HEK293 (cell line): ENCODE data around the gene CDK6.

Experiments
- CTCF ChIA-PET: fragments of 350-600 bp; formaldehyde crosslinking; extraction: SDS; loops from one replicate; lab custom pipeline; 2021; ENCODE audit warnings: antibody characterized with exemption; lab: Yijun Ruan, JAX
- POLR2A ChIA-PET: fragments of 300-600 bp; formaldehyde crosslinking; extraction: SDS; loops from one replicate; lab custom pipeline; 2020; ENCODE audit warnings: antibody characterized with exemption, inconsistent platforms; lab: Yijun Ruan, JAX
- H3K27ac ChIP-seq: fragments of 200-500 bp; sonication (Bioruptor generic); 2 replicates; pipeline ENCODE4 v1.5.1; 2014; ENCODE audit warnings: low read depth, low read length, control low read depth, inconsistent platforms; ENCODE audit errors: extremely low read depth
- H3K36me3 ChIP-seq, 2 experiments: fragments of 200-500 bp in 1 of 2; sonication (Bioruptor generic) in 1 of 2; 1 replicate in 1 of 2; 2 replicates in 1 of 2; pipeline ENCODE4 v1.5.1; 2014 to 2017; ENCODE audit warnings: inconsistent platforms in 2 of 2, low read length in 2 of 2; ENCODE audit not compliant: control insufficient read depth in 2 of 2, insufficient read depth in 1 of 2
- H3K4me1 ChIP-seq: fragments of 200-500 bp; sonication (Bioruptor generic); 2 replicates; pipeline ENCODE4 v1.5.1; 2014; ENCODE audit warnings: mild to moderate bottlenecking, low read length, inconsistent platforms; ENCODE audit not compliant: control insufficient read depth, insufficient read depth
- H3K4me3 ChIP-seq: 2 replicates; pipeline ENCODE4 v1.5.1; 2011; ENCODE audit warnings: low read depth, mild to moderate bottlenecking, control low read depth, low read length, moderate library complexity
- H3K9me3 ChIP-seq: fragments of 200-500 bp; sonication (Bioruptor generic); 2 replicates; pipeline ENCODE4 v1.5.1; 2014; ENCODE audit warnings: low read depth, low read length, inconsistent platforms; ENCODE audit not compliant: control insufficient read depth, insufficient read depth
- ATF2 ChIP-seq: fragments of 450-650 bp; formaldehyde crosslinking; IDR thresholded peaks from 2 replicates; pipeline ENCODE4 v1.5.1; 2016; ENCODE audit warnings: missing biosample characterization, missing genetic modification characterization, low read depth
- KLF7 ChIP-seq: fragments of 450-650 bp; formaldehyde crosslinking; IDR thresholded peaks from 2 replicates; pipeline ENCODE4 v1.5.1; 2016; ENCODE audit warnings: missing biosample characterization, missing genetic modification characterization, borderline replicate concordance
- MYNN ChIP-seq: fragments of 450-650 bp; formaldehyde crosslinking; IDR thresholded peaks from 2 replicates; pipeline ENCODE4 v1.5.1; 2016; ENCODE audit warnings: missing biosample characterization, missing genetic modification characterization, borderline replicate concordance
- PRDM1 ChIP-seq: fragments of 450-650 bp; formaldehyde crosslinking; IDR thresholded peaks from 2 replicates; pipeline ENCODE4; 2016; ENCODE audit warnings: missing biosample characterization, missing genetic modification characterization
- PRDM2 ChIP-seq: fragments of 450-650 bp; formaldehyde crosslinking; IDR thresholded peaks from 2 replicates; pipeline ENCODE4 v1.5.1; 2016; ENCODE audit warnings: missing biosample characterization, missing genetic modification characterization, borderline replicate concordance
- PRDM4 ChIP-seq: fragments of 450-650 bp; formaldehyde crosslinking; IDR thresholded peaks from 2 replicates; pipeline ENCODE4 v1.5.1; 2017; ENCODE audit warnings: missing biosample characterization, missing genetic modification characterization
- WT1 ChIP-seq: fragments of 450-650 bp; formaldehyde crosslinking; IDR thresholded peaks from 2 replicates; pipeline ENCODE4 v1.5.1; 2016; ENCODE audit warnings: missing biosample characterization, missing genetic modification characterization
- ZFHX2 ChIP-seq: fragments of 450-650 bp; formaldehyde crosslinking; conservative IDR thresholded peaks from 2 replicates; pipeline ENCODE4 v1.5.1; 2016; ENCODE audit warnings: missing biosample characterization, missing genetic modification characterization
- ZNF174 ChIP-seq: fragments of 450-650 bp; formaldehyde crosslinking; IDR thresholded peaks from 2 replicates; pipeline ENCODE4 v1.5.0; 2017; ENCODE audit warnings: missing biosample characterization, mild to moderate bottlenecking, missing genetic modification characterization
- ZNF184 ChIP-seq: fragments of 450-650 bp; IDR thresholded peaks from 2 replicates; pipeline ENCODE4 v1.5.1; 2018; ENCODE audit warnings: missing biosample characterization, mild to moderate bottlenecking, missing genetic modification characterization
- ZNF311 ChIP-seq: fragments of 450-650 bp; formaldehyde crosslinking; IDR thresholded peaks from 2 replicates; pipeline ENCODE4 v1.5.1; 2017; ENCODE audit warnings: missing biosample characterization, missing genetic modification characterization, borderline replicate concordance
- ZNF341 ChIP-seq: fragments of 450-650 bp; formaldehyde crosslinking; IDR thresholded peaks from 2 replicates; pipeline ENCODE4; 2016; ENCODE audit warnings: low read depth, missing biosample characterization, missing genetic modification characterization
- ZNF350 ChIP-seq: fragments of 450-650 bp; formaldehyde crosslinking; IDR thresholded peaks from 2 replicates; pipeline ENCODE4 v1.5.0; 2017; ENCODE audit warnings: missing biosample characterization, mild to moderate bottlenecking, missing genetic modification characterization
- ZNF366 ChIP-seq: fragments of 450-650 bp; formaldehyde crosslinking; conservative IDR thresholded peaks from 2 replicates; pipeline ENCODE4 v1.5.1; 2016; ENCODE audit warnings: missing biosample characterization, missing genetic modification characterization
- ZNF548 ChIP-seq: fragments of 450-650 bp; formaldehyde crosslinking; IDR thresholded peaks from 2 replicates; pipeline ENCODE4 v1.5.1; 2016; ENCODE audit warnings: missing biosample characterization, missing genetic modification characterization
- ZNF623 ChIP-seq: fragments of 450-650 bp; formaldehyde crosslinking; IDR thresholded peaks from 2 replicates; pipeline ENCODE4 v1.5.1; 2016; ENCODE audit warnings: missing biosample characterization, missing genetic modification characterization
- ZNF626 ChIP-seq: fragments of 450-650 bp; sonication (Bioruptor Pico); formaldehyde crosslinking; IDR thresholded peaks from 2 replicates; pipeline ENCODE4 v1.5.1; 2018; ENCODE audit warnings: missing biosample characterization, missing genetic modification characterization, inconsistent platforms
- ZNF792 ChIP-seq: fragments of 450-650 bp; formaldehyde crosslinking; IDR thresholded peaks from 2 replicates; pipeline ENCODE4 v1.5.1; 2016; ENCODE audit warnings: missing biosample characterization, missing genetic modification characterization

CDK6 gene

GRCh38 chr7:92717623-92717992, 118.8 kb downstream of the CDK6 start:
- H3K27ac ChIP-seq = no peak overlapping the region
- ChIA-PET CTCF (no interaction called here), POLR2A (no interaction called here)
- no peaks in the 10 kb centered on the region for H3K9me3 ChIP-seq
- peaks cover 2% of the 10 kb centered on the region; the same call in 1 of the 2 replicates for H3K4me1 ChIP-seq
- H3K36me3 ChIP-seq = no peaks in the 10 kb centered on the region
- no peak overlapping the region for H3K4me3 ChIP-seq
- TF ChIP-seq ZNF174 (tag by site-specific recombination) (no peak), PRDM2 (tag by site-specific recombination) (no peak), ZNF184 (tag by site-specific recombination) (no peak), ZNF311 (tag by site-specific recombination) (no peak), ZNF623 (tag by site-specific recombination) (no peak), KLF7 (tag by site-specific recombination) (no peak), ZNF341 (tag by site-specific recombination) (no peak), ZFHX2 (tag by site-specific recombination) (no peak), PRDM4 (tag by site-specific recombination) (no peak), ATF2 (tag by site-specific recombination) (no peak), ZNF626 (tag by site-specific recombination) (no peak), ZNF792 (no peak), ZNF350 (tag by site-specific recombination) (no peak), MYNN (tag by site-specific recombination) (no peak)

- TF ChIP-seq ZNF366 = 0 out of 2 replicates have a peak, but pooled peaks have one; percentile 20
- TF ChIP-seq PRDM1 (tag by site-specific recombination) = peak; percentile 76
- TF ChIP-seq ZNF548 (tag by site-specific recombination) = no peak
- no peak for TF ChIP-seq WT1 (tag by site-specific recombination)
- POLR2A ChIA-PET = no interaction called here
- Histone ChIP-seq H3K36me3 (no peaks in the 10 kb centered on the region), H3K4me1 (peaks cover 2% of the 10 kb centered on the region; the same call in 1 of the 2 replicates), H3K9me3 (no peaks in the 10 kb centered on the region), H3K27ac (no peak overlapping the region), H3K4me3 (no peak overlapping the region)
- CTCF ChIA-PET = no interaction called here
Measured at GRCh38 chr7:92716825-92717580, 119.4 kb downstream of the CDK6 start.
